ENCODE data around the gene EGFL8. TPM values are rescaled to one million over a fixed set of nuclear protein-coding genes. Genes with fewer than 3 reads are reported as not detected.

EGFL8 gene
- total and polyA plus RNA-seq, 9 of the 15 experiments (the other 6 are each of a cell fraction or from before 2014, with no cell fraction given): 2.2 to 47.4 (median 14.2) TPM

- TF ChIP-seq MAFF (IDR thresholded peaks at IDR 0.05; ENCODE audit: low read length) (no peak), RFX7 (CRISPR knock-in tag; IDR thresholded peaks at IDR 0.05) (no peak), KLF10 (CRISPR knock-in tag; IDR thresholded peaks at IDR 0.05) (no peak), SUPT5H (IDR thresholded peaks at IDR 0.05) (peak; percentile 87), THAP7 (CRISPR knock-in tag; IDR thresholded peaks at IDR 0.05) (no peak), TBP (optimal IDR thresholded peaks at IDR 0.05; ENCODE audit: low read depth, low read length) (no peak), ZNF224 (CRISPR knock-in tag; IDR thresholded peaks at IDR 0.05) (0 out of 2 replicates have a peak, but pooled peaks have one; percentile 40), HDAC3 (IDR thresholded peaks at IDR 0.05; ENCODE audit: borderline replicate concordance, partially characterized antibody) (no peak), CCAR2 (IDR thresholded peaks at IDR 0.05; ENCODE audit: low read depth, low read length) (no peak), ZZZ3 (IDR thresholded peaks at IDR 0.05) (no peak), COPS2 (conservative IDR thresholded peaks at IDR 0.05) (no peak), ZNF384 (IDR thresholded peaks at IDR 0.05; ENCODE audit: low read depth, low read length) (peak; percentile 14; the same call in 1 of the 2 replicates), NR4A1 (CRISPR knock-in tag; IDR thresholded peaks at IDR 0.05) (no peak), NR4A1 (tag; IDR thresholded peaks at IDR 0.05) (no peak), ZNF717 (CRISPR knock-in tag; IDR thresholded peaks at IDR 0.05) (no peak), PHF21A (IDR thresholded peaks at IDR 0.05; ENCODE audit: borderline replicate concordance, low read depth) (no peak), NFYB (IDR thresholded peaks at IDR 0.05; ENCODE audit: extremely low read depth, insufficient read length) (peak; percentile 86), ZNF75A (CRISPR knock-in tag; IDR thresholded peaks at IDR 0.05) (no peak), POU5F1 (IDR thresholded peaks at IDR 0.05; ENCODE audit: borderline replicate concordance, low read depth, low read length, partially characterized antibody) (no peak)
These were observed 36.4 kb upstream of the EGFL8 start, which contains the start of gene ATF6B (continued) for GRCh38 chr6:32127717-32128592.

All from K562 (cell line).